PC-9 (cell line): ENCODE data around the gene DNAAF9.

Experiments used
- CTCF ChIP-seq: fragments of 200-600 bp; sonication (generic); conservative IDR thresholded peaks from 2 replicates; pipeline ENCODE4 v1.6.1; 2017; ENCODE audit warnings: mixed run types, antibody characterized with exemption, mild to moderate bottlenecking, moderate library complexity
- EZH2 ChIP-seq: fragments of 200-600 bp; sonication (generic); IDR thresholded peaks from 2 replicates; pipeline ENCODE4 v1.8.0; 2017; ENCODE audit warnings: antibody characterized with exemption, low read depth

DNA sequence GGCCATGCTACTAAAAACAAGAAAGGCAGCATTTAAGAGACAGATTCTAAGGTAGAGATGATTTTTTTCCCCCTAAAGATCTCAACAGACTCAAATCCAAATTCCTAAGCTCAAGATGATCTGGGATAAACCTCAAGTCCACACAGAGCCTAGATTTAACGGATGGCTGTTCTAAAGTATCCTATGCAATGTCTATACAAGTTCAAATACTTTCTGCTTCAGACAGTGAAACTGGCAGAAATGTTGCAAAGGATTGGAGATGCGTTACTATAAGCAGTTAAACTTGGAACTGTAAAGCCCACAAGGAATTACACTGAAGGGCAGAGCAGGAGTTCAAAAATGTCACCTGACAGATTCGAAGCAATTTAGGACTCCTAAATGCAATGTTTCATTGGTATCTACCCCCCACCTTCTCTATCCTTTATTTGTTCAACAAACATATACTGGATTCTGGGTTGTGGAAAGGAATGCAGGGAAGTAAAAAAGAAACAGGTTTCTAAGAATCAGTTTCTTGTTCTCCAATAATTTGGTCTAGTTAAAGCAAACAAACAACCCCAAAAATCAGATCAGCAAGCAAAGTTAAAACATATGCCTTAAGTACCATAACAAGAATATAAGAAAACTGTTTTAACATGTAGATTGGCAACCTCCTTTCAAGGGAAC is 1.6 kb downstream of the DNAAF9 start:
- TF ChIP-seq CTCF = no peak
- no peak for TF ChIP-seq EZH2
